ENCODE results near the gene C11orf65.

Gene C11orf65

DNA sequence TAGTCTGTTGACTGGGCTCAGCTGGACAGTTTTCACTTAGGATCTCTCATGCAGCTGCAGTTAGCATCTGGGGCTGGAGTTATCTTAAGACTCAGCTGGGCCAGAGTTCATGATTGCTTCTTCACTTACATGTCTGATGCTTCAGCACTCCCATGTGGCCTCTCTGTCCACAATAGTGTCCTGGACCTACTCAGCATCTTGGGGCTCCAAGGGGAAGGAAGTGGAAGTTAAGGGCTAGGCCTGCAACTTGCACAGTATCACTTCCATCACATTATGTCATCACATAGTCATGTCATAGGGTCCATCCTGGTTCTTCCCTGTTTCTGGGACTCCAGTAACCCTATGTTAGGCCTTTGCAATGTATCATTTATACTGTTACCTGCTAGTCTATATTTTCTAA, 115.9 kb downstream of the C11orf65 start:
- Histone ChIP-seq H3K27me3 (ENCODE audit: insufficient read depth, low read length, poor library complexity) (no peaks in the 10 kb centered on the region), H3K9me3 (ENCODE audit: insufficient read depth, low read length, severe bottlenecking) (no peaks in the 10 kb centered on the region), H3K36me3 (ENCODE audit: insufficient read depth, low read length) (peaks cover 81% of the 10 kb centered on the region), H3K4me3 (ENCODE audit: low read depth in 1 of 2, low read length in 2 of 2) (no peak overlapping the region), H3K4me1 (ENCODE audit: insufficient read depth, low read length) (no peaks in the 10 kb centered on the region), H3K27ac (ENCODE audit: low read length) (no peak overlapping the region), H2AFZ (ENCODE audit: low read depth, low read length) (no peak overlapping the region), H3K4me2 (ENCODE audit: insufficient read depth, low read length) (no peak overlapping the region), H3K9ac (ENCODE audit: low read depth, low read length) (no peak overlapping the region), H3K79me2 (ENCODE audit: insufficient read depth, low read length) (no peaks in the 10 kb centered on the region), H4K20me1 (ENCODE audit: insufficient read depth, low read length) (no peaks in the 10 kb centered on the region)
- DNase-seq (no peak), ATAC-seq (ENCODE audit: insufficient read depth, low read depth) (no peak)
- TF ChIP-seq, protein P1, sequence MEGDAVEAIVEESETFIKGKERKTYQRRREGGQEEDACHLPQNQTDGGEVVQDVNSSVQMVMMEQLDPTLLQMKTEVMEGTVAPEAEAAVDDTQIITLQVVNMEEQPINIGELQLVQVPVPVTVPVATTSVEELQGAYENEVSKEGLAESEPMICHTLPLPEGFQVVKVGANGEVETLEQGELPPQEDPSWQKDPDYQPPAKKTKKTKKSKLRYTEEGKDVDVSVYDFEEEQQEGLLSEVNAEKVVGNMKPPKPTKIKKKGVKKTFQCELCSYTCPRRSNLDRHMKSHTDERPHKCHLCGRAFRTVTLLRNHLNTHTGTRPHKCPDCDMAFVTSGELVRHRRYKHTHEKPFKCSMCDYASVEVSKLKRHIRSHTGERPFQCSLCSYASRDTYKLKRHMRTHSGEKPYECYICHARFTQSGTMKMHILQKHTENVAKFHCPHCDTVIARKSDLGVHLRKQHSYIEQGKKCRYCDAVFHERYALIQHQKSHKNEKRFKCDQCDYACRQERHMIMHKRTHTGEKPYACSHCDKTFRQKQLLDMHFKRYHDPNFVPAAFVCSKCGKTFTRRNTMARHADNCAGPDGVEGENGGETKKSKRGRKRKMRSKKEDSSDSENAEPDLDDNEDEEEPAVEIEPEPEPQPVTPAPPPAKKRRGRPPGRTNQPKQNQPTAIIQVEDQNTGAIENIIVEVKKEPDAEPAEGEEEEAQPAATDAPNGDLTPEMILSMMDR (IDR thresholded peaks at IDR 0.05; ENCODE audit: borderline replicate concordance, extremely low read depth, low read length, poor library complexity, severe bottlenecking): no peak
- TF ChIP-seq EZH2 (IDR thresholded peaks at IDR 0.05; ENCODE audit: borderline replicate concordance, low read depth, low read length, severe bottlenecking): no peak

DNA sequence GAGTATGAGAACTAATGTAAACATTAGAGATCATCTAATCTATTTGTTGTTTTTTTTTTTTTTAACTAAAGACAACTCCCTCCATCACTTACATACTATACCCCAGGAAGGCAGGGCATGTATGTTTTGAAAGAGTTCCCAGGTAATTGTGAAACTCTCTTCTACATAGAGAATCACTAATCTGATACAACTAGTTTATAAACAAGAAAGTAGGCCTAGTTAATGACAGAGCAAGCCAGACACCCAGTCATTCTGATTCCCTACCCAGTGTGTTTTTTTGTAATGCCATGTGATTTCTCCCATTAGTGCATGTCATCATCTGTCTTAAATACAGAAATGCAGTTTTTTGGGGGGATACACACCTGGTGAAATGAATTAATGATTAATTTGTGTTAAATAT, 120.9 kb downstream of the C11orf65 start:
- Histone ChIP-seq H3K4me3 (ENCODE audit: low read depth in 1 of 2, low read length in 2 of 2) (no peak overlapping the region), H3K9me3 (ENCODE audit: insufficient read depth, low read length, severe bottlenecking) (no peaks in the 10 kb centered on the region), H3K79me2 (ENCODE audit: insufficient read depth, low read length) (no peaks in the 10 kb centered on the region), H2AFZ (ENCODE audit: low read depth, low read length) (no peak overlapping the region), H3K9ac (ENCODE audit: low read depth, low read length) (no peak overlapping the region), H4K20me1 (ENCODE audit: insufficient read depth, low read length) (no peaks in the 10 kb centered on the region), H3K36me3 (ENCODE audit: insufficient read depth, low read length) (peaks cover 44% of the 10 kb centered on the region), H3K27me3 (ENCODE audit: insufficient read depth, low read length, poor library complexity) (no peaks in the 10 kb centered on the region), H3K4me1 (ENCODE audit: insufficient read depth, low read length) (no peaks in the 10 kb centered on the region), H3K4me2 (ENCODE audit: insufficient read depth, low read length) (no peak overlapping the region), H3K27ac (ENCODE audit: low read length) (no peak overlapping the region)
- TF ChIP-seq, protein P1 (IDR thresholded peaks at IDR 0.05; ENCODE audit: borderline replicate concordance, extremely low read depth, low read length, poor library complexity, severe bottlenecking): no peak
- no peak for TF ChIP-seq EZH2 (IDR thresholded peaks at IDR 0.05; ENCODE audit: borderline replicate concordance, low read depth, low read length, severe bottlenecking)
- DNase-seq: no peak
- ATAC-seq (ENCODE audit: insufficient read depth, low read depth): no peak

DNA sequence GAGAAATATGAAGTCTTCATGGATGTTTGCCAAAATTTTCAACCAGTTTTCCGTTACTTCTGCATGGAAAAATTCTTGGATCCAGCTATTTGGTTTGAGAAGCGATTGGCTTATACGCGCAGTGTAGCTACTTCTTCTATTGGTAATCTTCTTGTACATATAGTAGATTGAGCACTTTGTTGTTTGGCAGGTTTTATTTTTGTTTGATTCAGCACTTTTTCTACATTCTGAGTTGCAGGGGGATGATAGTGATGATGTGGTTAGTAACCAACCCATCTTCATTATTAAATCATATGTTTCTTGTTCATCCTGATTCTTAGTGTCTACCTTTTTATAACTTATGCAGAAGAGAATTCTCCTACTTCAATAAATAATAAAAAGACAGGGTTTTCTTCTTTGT, 121.6 kb downstream of the C11orf65 start:
- no peak overlapping the region for H3K4me3 ChIP-seq (ENCODE audit: low read depth in 1 of 2, low read length in 2 of 2)
- H3K9ac ChIP-seq (ENCODE audit: low read depth, low read length): no peak overlapping the region
- no peak for TF ChIP-seq EZH2 (IDR thresholded peaks at IDR 0.05; ENCODE audit: borderline replicate concordance, low read depth, low read length, severe bottlenecking)
- TF ChIP-seq, protein P1 (IDR thresholded peaks at IDR 0.05; ENCODE audit: borderline replicate concordance, extremely low read depth, low read length, poor library complexity, severe bottlenecking): no peak
- no peak overlapping the region for H2AFZ ChIP-seq (ENCODE audit: low read depth, low read length)
- H3K4me2 ChIP-seq (ENCODE audit: insufficient read depth, low read length): no peak overlapping the region
- DNase-seq: no peak
- no peaks in the 10 kb centered on the region for H3K79me2 ChIP-seq (ENCODE audit: insufficient read depth, low read length)
- no peak overlapping the region for H3K27ac ChIP-seq (ENCODE audit: low read length)
- no peaks in the 10 kb centered on the region for H3K9me3 ChIP-seq (ENCODE audit: insufficient read depth, low read length, severe bottlenecking)
- H4K20me1 ChIP-seq (ENCODE audit: insufficient read depth, low read length): no peaks in the 10 kb centered on the region
- ATAC-seq (ENCODE audit: insufficient read depth, low read depth): no peak
- H3K4me1 ChIP-seq (ENCODE audit: insufficient read depth, low read length): no peaks in the 10 kb centered on the region
- H3K27me3 ChIP-seq (ENCODE audit: insufficient read depth, low read length, poor library complexity): no peaks in the 10 kb centered on the region
- H3K36me3 ChIP-seq (ENCODE audit: insufficient read depth, low read length): peaks cover 37% of the 10 kb centered on the region

DNA sequence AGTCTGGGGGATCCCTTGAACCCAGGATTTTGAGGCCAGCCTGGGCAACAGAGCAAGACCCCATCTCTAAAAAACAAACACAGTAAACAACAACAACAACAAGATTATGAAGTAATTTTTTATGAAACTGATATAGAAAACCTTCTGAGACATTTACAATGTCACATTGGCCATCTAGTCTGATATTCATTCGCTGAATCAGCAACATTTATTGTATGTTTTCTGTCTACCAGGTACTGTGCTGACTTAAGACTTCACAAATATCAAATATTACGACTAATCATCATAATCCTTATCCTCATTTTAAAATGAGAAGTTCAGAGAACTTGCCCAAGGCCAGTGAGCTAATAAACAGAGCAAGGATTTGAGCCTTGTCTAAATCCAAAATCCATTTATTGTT, 123.6 kb downstream of the C11orf65 start:
- H3K36me3 ChIP-seq (ENCODE audit: insufficient read depth, low read length): peaks cover 21% of the 10 kb centered on the region; the same call in 1 of the 2 replicates
- no peaks in the 10 kb centered on the region for H3K79me2 ChIP-seq (ENCODE audit: insufficient read depth, low read length)
- DNase-seq (no peak), ATAC-seq (ENCODE audit: insufficient read depth, low read depth) (no peak)
- H3K9ac ChIP-seq (ENCODE audit: low read depth, low read length): no peak overlapping the region
- H3K27ac ChIP-seq (ENCODE audit: low read length): no peak overlapping the region
- H3K4me3 ChIP-seq (ENCODE audit: low read depth in 1 of 2, low read length in 2 of 2): no peak overlapping the region
- no peaks in the 10 kb centered on the region for H4K20me1 ChIP-seq (ENCODE audit: insufficient read depth, low read length)
- no peaks in the 10 kb centered on the region for H3K27me3 ChIP-seq (ENCODE audit: insufficient read depth, low read length, poor library complexity)
- H3K9me3 ChIP-seq (ENCODE audit: insufficient read depth, low read length, severe bottlenecking): no peaks in the 10 kb centered on the region
- no peak for TF ChIP-seq EZH2 (IDR thresholded peaks at IDR 0.05; ENCODE audit: borderline replicate concordance, low read depth, low read length, severe bottlenecking)
- TF ChIP-seq, protein P1 (IDR thresholded peaks at IDR 0.05; ENCODE audit: borderline replicate concordance, extremely low read depth, low read length, poor library complexity, severe bottlenecking): no peak
- no peaks in the 10 kb centered on the region for H3K4me1 ChIP-seq (ENCODE audit: insufficient read depth, low read length)
- no peak overlapping the region for H3K4me2 ChIP-seq (ENCODE audit: insufficient read depth, low read length)
- no peak overlapping the region for H2AFZ ChIP-seq (ENCODE audit: low read depth, low read length)

Data from DND-41 (cell line).